ENCODE data around the gene TESK1. TPM values are rescaled to one million over a fixed set of nuclear protein-coding genes. Genes with fewer than 3 reads are reported as not detected.

TESK1 gene
- total RNA-seq, 2 donors from 2014 or later = 19.4 to 61.3 TPM

Other genes with a start within 250 kb of the TESK1 start
- 1 to 10 TPM; 5.1 to 10.0 TPM for gene RUSC2, start 115.2 kb upstream of the TESK1 start, total RNA-seq
- gene CD72, start 13.2 kb downstream of the TESK1 start, total RNA-seq = 10 to 100 TPM; 11.1 to 16.7 TPM
- gene SIT1, start 45.7 kb downstream of the TESK1 start, total RNA-seq = 100 to 1,000 TPM in 1 of 2 donors, 10 to 100 TPM in 1; 67.8 to 122 TPM
- gene RMRP, start 52.8 kb downstream of the TESK1 start, total RNA-seq = 1,000 to 10,000 TPM; 3,566 to 7,483 TPM
- 10 to 100 TPM; 10.2 to 24.4 TPM for gene CCDC107, start 53.0 kb downstream of the TESK1 start, total RNA-seq
- gene ARHGEF39, start 59.9 kb downstream of the TESK1 start, total RNA-seq = 10 to 100 TPM; 21.6 to 22.8 TPM
- gene CA9, start 68.7 kb downstream of the TESK1 start, total RNA-seq = 1 to 10 TPM in 1 of 2 donors, under 1 TPM in 1; 0.73 to 1.1 TPM
- gene TPM2, start 84.7 kb downstream of the TESK1 start, total RNA-seq = 1 to 10 TPM; 5.2 to 9.3 TPM
- 100 to 1,000 TPM; 234 to 334 TPM for gene TLN1, start 126.9 kb downstream of the TESK1 start, total RNA-seq
- 10 to 100 TPM; 22.8 to 25.3 TPM for gene CREB3, start 127.4 kb downstream of the TESK1 start, total RNA-seq
- gene GBA2, start 144.0 kb downstream of the TESK1 start, total RNA-seq = 10 to 100 TPM; 23.4 to 57.6 TPM
- 10 to 100 TPM; 18.4 to 35.1 TPM for gene RGP1, start 144.0 kb downstream of the TESK1 start, total RNA-seq
- gene MSMP, start 149.0 kb downstream of the TESK1 start, total RNA-seq = under 1 TPM in 1 of 2 donors, not detected in 1; 0.46 TPM
- 10 to 100 TPM in 1 of 2 donors, 1 to 10 TPM in 1; 6.8 to 16.2 TPM for gene NPR2, start 186.3 kb downstream of the TESK1 start, total RNA-seq
- gene SPAG8, start 207.0 kb downstream of the TESK1 start, total RNA-seq = 1 to 10 TPM; 1.0 to 1.3 TPM
- 10 to 100 TPM; 27.2 to 51.8 TPM for gene HINT2, start 209.8 kb downstream of the TESK1 start, total RNA-seq
- not detected for gene FAM221B, start 223.5 kb downstream of the TESK1 start, total RNA-seq
- 10 to 100 TPM in 1 of 2 donors, 1 to 10 TPM in 1; 4.0 to 11.2 TPM for gene TMEM8B, start 224.0 kb downstream of the TESK1 start, total RNA-seq